ENCODE data around the gene GRID2IP. TPM values are rescaled to one million over a fixed set of nuclear protein-coding genes. Genes with fewer than 3 reads are reported as not detected.
A peak's percentile ranks its signal among the peaks of the same experiment; 100 is the strongest.

Gene GRID2IP
- total RNA-seq, 4 donors from 2014 or later = 0.13 TPM; not detected in 3

GRCh38 chr7:6545398-6546126, 5.7 kb downstream of the GRID2IP start:
- no peaks in the 10 kb centered on the region for H3K4me1 ChIP-seq
- no peak for TF ChIP-seq POLR2A (IDR thresholded peaks at IDR 0.05)
- no peak for TF ChIP-seq CTCF (IDR thresholded peaks at IDR 0.05 in 4 of 5, conservative IDR thresholded peaks at IDR 0.05 in 1 of 5)
- no peaks in the 10 kb centered on the region for H3K9me3 ChIP-seq
- DNase-seq (no peak), ATAC-seq (no peak)
- no peaks in the 10 kb centered on the region for H3K27me3 ChIP-seq
- no peak overlapping the region for H3K27ac ChIP-seq
- intact Hi-C loops (cut with DNase I; ENCODE audit: low total_unique reads) (no loop called here), in situ Hi-C loops (cut with MboI; ENCODE audit: low sequenced_read_pairs in 4 of 4) (no loop called here)
- no peaks in the 10 kb centered on the region for H3K36me3 ChIP-seq
- no peak overlapping the region for H3K4me3 ChIP-seq

GRCh38 chr7:6542368-6542767, 8.9 kb downstream of the GRID2IP start:
- Histone ChIP-seq H3K4me1 (no peaks in the 10 kb centered on the region), H3K27ac (no peak overlapping the region), H3K27me3 (peaks cover 8 to 12% (median 8%) of the 10 kb centered on the region in 3 donors), H3K36me3 (no peaks in the 10 kb centered on the region), H3K4me3 (no peak overlapping the region), H3K9me3 (no peaks in the 10 kb centered on the region)
- intact Hi-C loops (cut with DNase I; ENCODE audit: low total_unique reads) (no loop called here), in situ Hi-C loops (cut with MboI; ENCODE audit: low sequenced_read_pairs in 4 of 4) (no loop called here)
- DNase-seq (no peak), ATAC-seq (no peak)
- no peak for TF ChIP-seq POLR2A (IDR thresholded peaks at IDR 0.05)
- TF ChIP-seq CTCF (IDR thresholded peaks at IDR 0.05 in 4 of 5, conservative IDR thresholded peaks at IDR 0.05 in 1 of 5) = no peak

GRCh38 chr7:6536262-6537260, 14.7 kb downstream of the GRID2IP start:
- intact Hi-C loops (cut with DNase I; ENCODE audit: low total_unique reads) = no loop called here
- Histone ChIP-seq H3K9me3 (no peaks in the 10 kb centered on the region), H3K27me3 (peaks cover 31 to 48% (median 42%) of the 10 kb centered on the region in 3 donors), H3K4me3 (peak overlapping the region in 3 of 4 donors; percentile 13 to 25 (median 21)), H3K36me3 (no peaks in the 10 kb centered on the region), H3K27ac (no peak overlapping the region), H3K4me1 (peaks cover 0 to 5% of the 10 kb centered on the region in 2 donors)
- no peak for TF ChIP-seq CTCF (IDR thresholded peaks at IDR 0.05 in 4 of 5, conservative IDR thresholded peaks at IDR 0.05 in 1 of 5)
- no peak for TF ChIP-seq POLR2A (IDR thresholded peaks at IDR 0.05)
- ATAC-seq (no peak), DNase-seq (no peak)
- in situ Hi-C loops (cut with MboI; ENCODE audit: low sequenced_read_pairs in 4 of 4) = no loop called here

GRCh38 chr7:6533893-6534495, 17.3 kb downstream of the GRID2IP start:
- DNase-seq (no peak), ATAC-seq (no peak)
- Histone ChIP-seq H3K27me3 (peaks cover 43 to 62% (median 60%) of the 10 kb centered on the region in 3 donors), H3K36me3 (no peaks in the 10 kb centered on the region), H3K4me1 (peaks cover 0 to 11% of the 10 kb centered on the region in 2 donors), H3K4me3 (no peak overlapping the region), H3K9me3 (no peaks in the 10 kb centered on the region), H3K27ac (no peak overlapping the region)
- in situ Hi-C loops (cut with MboI; ENCODE audit: low sequenced_read_pairs in 4 of 4) = no loop called here
- intact Hi-C loops (cut with DNase I; ENCODE audit: low total_unique reads) = no loop called here
- TF ChIP-seq POLR2A (IDR thresholded peaks at IDR 0.05) (no peak), CTCF (IDR thresholded peaks at IDR 0.05 in 4 of 5, conservative IDR thresholded peaks at IDR 0.05 in 1 of 5) (no peak)
